ENCODE data around the gene STIP1. TPM values are rescaled to one million over a fixed set of nuclear protein-coding genes. Genes with fewer than 3 reads are reported as not detected.
A peak's percentile ranks its signal among the peaks of the same experiment; 100 is the strongest.

STIP1 gene
- total RNA-seq, 1 experiment from 2014 or later: 154 TPM

- no peak for DNase-seq (ENCODE audit: extremely low read depth, low read depth)
Measured at GRCh38 chr11:64196626-64197025, 10.7 kb downstream of the STIP1 start.

GRCh38 chr11:64198511-64198910, 12.5 kb downstream of the STIP1 start:
- no peak for DNase-seq (ENCODE audit: extremely low read depth, low read depth)

DNA sequence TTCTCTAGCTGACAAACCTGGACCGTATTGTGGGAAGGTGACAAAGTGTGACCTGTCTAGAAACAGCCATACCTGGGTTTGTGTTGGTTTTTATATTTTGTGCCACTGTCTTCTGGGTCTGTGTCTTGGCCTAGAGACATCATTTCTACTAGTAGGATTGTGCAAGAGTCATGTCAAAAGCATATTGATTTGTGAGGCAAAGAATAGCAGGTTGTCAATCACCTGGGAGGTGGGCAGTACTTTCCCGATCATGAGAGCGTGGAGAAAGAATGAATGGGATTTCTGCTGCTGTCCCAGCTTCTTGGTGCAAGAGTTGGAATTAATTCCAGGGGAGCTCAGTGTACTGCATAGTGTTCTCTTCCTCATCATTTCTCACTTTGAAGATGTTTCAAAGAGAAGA, 15.6 kb downstream of the STIP1 start:
- DNase-seq (ENCODE audit: extremely low read depth, low read depth): no peak

DNA sequence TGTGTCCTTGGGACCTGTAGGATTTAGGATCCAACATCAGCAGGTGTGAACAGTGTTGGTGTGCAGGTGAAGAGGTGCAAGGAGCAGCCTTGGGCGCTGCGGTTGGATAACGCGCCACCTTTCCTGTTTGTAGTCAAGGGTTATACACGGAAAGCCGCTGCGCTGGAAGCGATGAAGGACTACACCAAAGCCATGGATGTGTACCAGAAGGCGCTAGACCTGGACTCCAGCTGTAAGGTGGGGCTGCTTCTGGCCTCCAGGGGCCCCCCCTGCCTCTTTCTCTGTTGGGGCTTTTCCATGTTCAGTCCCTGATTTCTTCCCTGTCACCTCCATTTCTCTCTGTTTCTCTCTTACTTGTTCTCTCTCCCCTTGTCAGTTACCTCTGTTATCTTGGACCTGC, 17.0 kb downstream of the STIP1 start:
- DNase-seq (ENCODE audit: extremely low read depth, low read depth): no peak

GRCh38 chr11:64203421-64204079, 17.6 kb downstream of the STIP1 start:
- no peak for DNase-seq (ENCODE audit: extremely low read depth, low read depth)

- no peak for DNase-seq (ENCODE audit: extremely low read depth, low read depth)
Measured at GRCh38 chr11:64204080-64204440, 18.1 kb downstream of the STIP1 start.

GRCh38 chr11:64204464-64204989, 18.6 kb downstream of the STIP1 start:
- peak; percentile 88 for DNase-seq (ENCODE audit: extremely low read depth, low read depth)

DNA sequence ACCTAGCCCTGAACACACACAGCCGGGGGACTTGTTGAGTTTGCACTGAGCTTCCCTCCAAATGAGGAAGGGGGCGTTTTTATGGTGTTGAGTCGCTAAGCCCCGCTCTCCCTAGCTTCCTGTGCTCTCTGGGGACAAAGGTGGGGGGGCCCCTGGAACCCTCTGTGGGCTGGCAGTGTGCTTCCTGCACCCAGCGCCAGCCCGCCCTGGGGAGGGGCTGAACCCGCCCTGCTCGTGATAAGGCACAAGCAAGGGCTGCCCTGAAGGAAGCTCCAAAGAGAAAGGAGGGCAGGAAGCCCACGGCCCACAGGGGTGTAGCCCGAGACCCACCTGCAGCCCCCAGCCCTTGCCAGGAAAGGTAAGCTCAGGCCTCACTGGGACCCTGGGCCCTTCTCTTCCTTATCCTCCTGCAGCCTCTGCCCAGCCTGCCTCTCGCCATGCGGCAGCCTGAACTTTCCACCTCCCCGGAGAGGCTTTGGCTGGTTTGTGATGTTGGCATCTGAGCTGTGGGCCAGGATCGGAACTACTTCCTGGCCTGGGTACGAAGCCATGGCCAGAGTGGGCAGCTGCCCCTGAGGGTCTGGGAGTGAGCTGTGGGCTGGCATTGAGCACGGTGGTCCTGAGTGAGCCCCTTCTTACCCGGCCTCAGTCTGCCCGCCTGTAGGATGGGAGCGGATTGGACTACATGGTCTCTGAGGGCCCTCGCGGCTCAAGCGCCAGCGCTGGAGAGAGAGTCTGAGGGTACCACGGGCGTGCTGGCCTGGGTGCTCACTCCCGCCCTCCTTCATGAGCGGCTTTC, 20.7 kb downstream of the STIP1 start, which contains the start of gene FERMT3:
Gene FERMT3, plus strand, starts transcription at position 265 of the 799 bp plus-strand sequence. CDS start 644 bp downstream, outside the sequence.
- no peak for DNase-seq (ENCODE audit: extremely low read depth, low read depth)

GRCh38 chr11:64207256-64208085, 21.5 kb downstream of the STIP1 start:
- DNase-seq (ENCODE audit: extremely low read depth, low read depth): peak; percentile 52

GRCh38 chr11:64208086-64208795, 22.3 kb downstream of the STIP1 start:
- no peak for DNase-seq (ENCODE audit: extremely low read depth, low read depth)

DNA sequence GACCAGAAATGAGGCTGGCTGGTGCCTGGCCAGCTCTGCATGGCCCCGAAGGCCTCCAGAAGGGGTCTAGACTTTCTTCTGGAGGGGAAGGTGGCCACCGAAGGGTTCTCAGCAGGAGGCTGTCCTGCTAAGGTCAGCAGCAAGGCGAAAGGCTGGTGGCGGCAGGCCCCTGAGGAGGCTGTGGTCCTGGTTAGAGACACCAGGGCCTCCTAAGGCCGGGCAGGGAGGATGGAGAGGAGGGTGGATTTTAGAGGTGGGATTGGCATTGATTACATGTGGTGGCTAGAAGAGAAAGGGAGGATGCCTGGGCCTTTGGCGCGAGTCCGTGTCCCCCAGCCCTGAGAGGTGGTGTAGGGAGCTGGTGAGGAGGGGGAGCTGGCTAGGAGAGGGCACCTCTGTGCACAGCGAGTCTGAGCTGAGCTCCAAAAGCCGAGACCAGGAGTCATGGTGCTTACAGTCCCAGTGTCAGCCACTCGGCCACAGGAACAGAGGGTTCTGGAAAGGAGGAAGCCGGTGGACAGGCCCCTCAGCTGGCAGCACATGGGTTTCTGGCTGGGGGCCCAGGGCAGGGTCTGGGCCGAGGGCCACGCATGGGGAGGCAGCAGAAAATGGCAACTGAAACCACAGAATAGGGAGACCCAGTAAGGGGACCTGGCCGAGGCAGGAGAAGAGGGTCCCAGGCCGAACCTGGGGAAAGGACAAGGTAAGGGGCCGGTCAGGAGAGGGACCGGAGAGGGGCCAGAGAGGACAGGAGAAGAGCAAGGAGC, 23.0 kb downstream of the STIP1 start:
- no peak for DNase-seq (ENCODE audit: extremely low read depth, low read depth)

GRCh38 chr11:64209563-64209843, 23.5 kb downstream of the STIP1 start:
- DNase-seq (ENCODE audit: extremely low read depth, low read depth): no peak

DNA sequence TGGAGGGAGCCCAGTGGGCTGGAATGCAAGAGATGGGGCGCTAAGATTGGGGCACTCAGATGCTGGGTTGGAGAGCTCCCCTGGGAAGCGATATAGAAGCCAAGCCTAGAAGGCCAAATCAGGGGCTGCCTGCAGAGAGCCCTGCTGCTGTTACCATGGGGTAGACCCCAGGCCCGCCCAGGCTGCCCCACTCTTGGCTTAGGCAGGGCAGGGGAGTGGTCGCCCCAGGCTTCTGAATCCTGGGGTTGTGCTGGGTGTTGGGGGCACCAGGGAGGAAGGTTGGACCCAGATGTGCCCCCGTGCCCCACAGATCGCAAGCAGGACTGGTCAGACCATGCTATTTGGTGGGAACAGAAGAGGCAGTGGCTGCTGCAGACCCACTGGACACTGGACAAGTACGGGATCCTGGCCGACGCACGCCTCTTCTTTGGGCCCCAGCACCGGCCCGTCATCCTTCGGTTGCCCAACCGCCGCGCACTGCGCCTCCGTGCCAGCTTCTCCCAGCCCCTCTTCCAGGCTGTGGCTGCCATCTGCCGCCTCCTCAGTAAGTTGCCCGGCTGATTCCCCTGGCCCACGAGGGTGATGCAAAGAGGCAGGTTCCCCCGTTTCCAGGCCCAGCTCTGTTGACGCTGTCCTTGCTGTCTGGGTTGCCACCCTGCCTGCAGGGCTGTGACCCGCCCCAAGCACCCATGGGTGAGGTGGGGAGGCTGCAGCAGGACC, 24.5 kb downstream of the STIP1 start:
- DNase-seq (ENCODE audit: extremely low read depth, low read depth): no peak

GRCh38 chr11:64211181-64211872, 25.4 kb downstream of the STIP1 start:
- DNase-seq (ENCODE audit: extremely low read depth, low read depth): no peak

GRCh38 chr11:64216879-64217278, 30.9 kb downstream of the STIP1 start:
- DNase-seq (ENCODE audit: extremely low read depth, low read depth): no peak

DNA sequence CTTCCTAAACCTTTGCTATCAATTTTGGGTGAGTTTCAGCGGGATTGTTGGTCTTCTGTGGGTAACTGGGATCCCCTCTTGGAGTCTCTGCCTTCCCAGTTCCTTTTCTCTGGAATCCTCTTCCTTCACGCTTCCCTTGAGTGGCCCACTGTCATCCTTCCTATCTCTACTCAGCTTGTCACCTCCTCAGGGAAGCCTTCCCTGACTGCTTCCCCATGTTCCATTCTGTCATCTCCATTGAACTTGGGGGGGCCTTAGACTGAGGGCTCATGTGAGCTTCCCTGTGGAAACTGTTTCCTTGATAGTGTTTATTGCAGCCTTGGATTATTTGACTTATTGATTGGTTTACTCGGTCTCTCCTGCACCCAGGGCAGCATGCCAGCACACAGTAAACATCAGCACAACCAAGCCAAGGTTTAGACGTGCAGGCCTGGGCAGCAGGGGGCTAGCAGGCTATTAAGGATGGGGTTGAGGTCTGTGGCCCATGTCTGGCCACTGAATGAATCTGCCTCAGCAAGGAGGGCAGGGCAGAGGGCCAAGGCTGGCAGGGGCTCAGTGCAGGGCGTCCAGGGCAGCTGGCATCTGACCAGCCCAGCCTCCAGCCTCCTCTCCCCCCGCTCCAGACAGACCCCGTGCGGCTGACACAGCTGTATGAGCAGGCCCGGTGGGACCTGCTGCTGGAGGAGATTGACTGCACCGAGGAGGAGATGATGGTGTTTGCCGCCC, 32.8 kb downstream of the STIP1 start:
- no peak for DNase-seq (ENCODE audit: extremely low read depth, low read depth)

DNA sequence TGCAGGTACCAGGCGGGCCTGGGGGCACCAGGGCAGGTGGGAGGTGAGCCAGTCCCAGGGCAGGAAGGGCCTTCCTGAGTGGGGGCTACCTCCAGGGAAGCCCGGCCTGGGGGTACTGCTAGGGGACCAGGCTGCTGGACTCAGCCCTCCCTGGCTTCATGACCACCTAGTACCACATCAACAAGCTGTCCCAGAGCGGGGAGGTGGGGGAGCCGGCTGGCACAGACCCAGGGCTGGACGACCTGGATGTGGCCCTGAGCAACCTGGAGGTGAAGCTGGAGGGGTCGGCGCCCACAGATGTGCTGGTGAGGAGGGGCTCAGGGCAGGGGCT, 33.3 kb downstream of the STIP1 start:
- DNase-seq (ENCODE audit: extremely low read depth, low read depth): no peak

GRCh38 chr11:64219755-64220154, 33.8 kb downstream of the STIP1 start:
- DNase-seq (ENCODE audit: extremely low read depth, low read depth): no peak

Data from NCI-H460 (cell line).